ENCODE measurements around the gene WDR7.

WDR7 gene

GRCh38 chr18:57003342-57003741 is 352.2 kb downstream of the WDR7 start:
- no peak for DNase-seq

DNA sequence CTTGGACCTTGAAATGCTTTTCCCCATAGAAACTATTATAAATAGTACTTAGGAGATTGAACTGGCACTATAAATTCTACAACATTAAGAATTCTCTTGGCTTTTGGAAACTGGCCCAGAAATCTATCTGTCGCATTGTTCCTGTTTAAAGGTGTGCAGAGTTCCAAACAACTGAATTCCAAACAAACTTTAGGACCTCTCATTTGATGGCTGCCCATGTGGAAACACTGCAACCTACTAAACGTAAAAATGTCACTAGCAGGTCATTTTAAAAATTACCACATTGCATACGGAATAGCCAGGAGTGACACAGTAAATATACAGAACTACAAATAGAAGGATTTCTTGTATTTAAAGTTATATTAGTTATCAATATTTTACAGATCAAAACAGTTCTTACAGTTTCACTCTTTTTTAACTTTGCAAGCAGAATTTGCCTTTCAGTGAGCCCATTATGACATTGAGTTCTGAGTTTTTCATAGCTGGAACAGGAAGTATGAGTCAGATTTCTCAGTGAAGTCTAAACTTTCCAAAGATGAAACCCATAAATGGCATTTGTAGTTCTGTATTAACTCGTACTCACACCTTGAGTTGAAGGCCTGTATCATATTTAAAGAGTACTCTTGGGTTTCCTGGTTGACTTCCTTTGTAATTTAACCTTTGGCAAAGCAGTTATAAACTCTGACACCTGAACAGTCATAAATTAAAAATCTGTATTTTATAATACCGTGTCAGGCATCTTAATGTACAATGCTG is 353.4 kb downstream of the WDR7 start:
- peak; percentile 41 to 52 for DNase-seq

GRCh38 chr18:57008001-57008686 is 357.0 kb downstream of the WDR7 start:
- DNase-seq = peak in 1 of 2 experiments; percentile 3

DNA sequence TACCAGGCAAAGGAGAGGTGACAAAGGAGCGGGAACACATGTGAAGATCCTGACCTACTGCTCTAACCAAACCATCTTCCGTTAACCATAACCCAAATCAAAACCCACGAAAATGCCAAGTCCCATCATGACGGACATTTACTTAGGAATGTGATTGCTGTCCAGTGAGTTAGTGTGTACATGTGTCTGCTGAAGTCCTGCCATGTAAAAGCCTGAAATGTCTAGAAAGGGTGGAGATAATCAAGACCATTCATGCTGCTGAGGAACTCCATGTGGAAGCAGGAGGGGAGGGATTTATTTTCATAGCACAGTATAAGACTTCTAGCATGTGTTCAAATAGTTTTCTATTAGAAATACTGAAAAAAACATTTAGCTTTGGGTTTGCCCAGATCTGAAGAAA is 358.7 kb downstream of the WDR7 start:
- no peak for DNase-seq

DNA sequence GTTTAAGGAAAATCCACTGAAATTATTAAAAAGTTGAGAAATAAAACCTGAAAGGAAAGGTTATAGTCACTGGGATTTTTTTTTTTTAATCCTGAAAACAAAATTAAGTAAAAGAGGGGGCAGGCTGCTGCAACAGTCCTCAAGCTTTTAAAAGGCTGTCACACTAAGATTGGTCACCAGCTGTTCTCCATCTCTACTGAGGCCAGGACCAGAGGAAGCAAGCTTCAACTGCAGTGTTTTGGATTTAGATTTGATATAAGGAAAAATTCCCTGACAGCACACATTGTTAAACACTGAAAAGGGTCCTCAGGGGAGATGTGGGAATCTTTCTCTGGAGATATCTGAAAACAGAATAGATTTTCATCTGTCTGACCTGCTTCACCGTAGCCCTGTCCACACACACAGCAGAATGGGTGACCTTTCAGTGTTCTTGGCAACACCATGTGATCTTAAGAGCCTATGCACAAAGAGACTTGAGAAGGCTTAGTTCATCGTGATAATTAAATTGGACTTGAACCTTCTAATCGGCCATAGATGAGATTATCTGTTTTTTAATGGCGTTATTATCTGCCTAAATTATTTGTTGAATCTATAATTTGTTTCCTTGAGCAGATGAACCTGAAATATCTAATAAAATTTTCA is 363.7 kb downstream of the WDR7 start:
- no peak for DNase-seq

GRCh38 chr18:57015451-57015850 is 364.3 kb downstream of the WDR7 start:
- no peak for DNase-seq

GRCh38 chr18:57018845-57019244 is 367.7 kb downstream of the WDR7 start:
- no peak for DNase-seq

DNA sequence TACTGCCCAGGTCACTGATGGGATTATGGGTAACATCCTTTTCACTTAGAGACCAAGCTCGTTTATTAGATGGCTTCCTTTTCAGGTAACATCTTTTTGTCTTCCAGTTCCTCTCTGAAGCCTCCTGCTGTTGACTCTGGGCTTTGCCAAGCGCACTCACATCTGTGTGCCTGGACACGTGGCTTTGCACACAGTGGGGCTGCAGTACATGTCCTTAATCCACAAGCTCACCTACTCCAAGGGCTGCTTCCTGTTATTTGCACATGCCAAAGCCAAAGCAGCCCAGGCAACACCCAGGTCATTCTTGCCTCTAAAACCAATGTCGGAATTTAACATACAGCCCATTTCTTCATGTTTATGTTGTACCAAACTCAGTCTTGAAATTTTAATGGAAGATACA is 371.6 kb downstream of the WDR7 start:
- no peak for DNase-seq

DNA sequence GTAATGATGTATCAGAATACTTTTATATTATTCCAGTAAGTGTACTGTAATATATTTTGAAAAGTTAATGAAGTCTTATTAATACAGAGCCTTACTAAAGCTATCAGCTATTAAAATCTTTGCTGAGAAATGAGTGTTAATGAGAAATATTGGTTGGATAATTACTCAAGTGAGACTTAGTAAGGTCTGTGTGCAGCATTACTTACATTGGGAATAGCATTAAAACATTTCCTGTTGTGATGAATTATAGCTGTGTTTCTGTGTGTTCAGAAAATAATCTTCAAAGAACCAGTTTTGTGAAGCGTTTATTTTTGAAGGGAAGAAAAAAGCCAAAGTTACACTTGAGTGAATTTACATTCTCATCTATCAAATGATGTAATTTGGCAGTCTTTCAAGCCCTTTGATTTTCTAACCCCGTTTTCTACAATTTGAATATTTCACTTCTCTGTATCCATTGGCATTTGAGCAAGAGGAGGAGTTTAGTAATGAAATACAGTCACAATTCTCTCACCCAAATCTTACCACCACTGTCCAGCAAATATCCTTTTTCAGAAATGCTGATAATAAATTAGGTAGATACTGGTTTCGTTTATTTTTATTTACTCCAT is 372.2 kb downstream of the WDR7 start:
- DNase-seq = no peak

DNA sequence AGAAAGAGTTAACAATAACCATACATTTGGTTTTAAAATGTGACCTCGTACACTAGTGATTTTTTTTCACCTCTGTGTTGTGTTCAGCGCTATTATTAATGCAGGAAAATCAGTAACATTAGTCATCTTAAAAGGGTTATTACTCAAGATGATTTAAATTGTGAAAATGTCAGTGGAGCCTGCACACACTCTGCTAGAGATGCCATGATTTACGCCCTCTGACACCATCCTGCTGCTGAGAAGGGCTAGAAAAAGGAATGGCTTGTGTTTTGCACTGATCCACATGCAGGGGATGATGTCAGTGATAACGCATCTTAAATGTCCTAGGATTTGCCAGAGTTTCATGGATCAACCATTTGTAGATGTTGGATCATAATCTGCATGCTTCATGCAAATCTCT is 374.4 kb downstream of the WDR7 start:
- DNase-seq = no peak

- no peak for DNase-seq
These were observed 375.2 kb downstream of the WDR7 start for GRCh38 chr18:57026316-57026715.

DNA sequence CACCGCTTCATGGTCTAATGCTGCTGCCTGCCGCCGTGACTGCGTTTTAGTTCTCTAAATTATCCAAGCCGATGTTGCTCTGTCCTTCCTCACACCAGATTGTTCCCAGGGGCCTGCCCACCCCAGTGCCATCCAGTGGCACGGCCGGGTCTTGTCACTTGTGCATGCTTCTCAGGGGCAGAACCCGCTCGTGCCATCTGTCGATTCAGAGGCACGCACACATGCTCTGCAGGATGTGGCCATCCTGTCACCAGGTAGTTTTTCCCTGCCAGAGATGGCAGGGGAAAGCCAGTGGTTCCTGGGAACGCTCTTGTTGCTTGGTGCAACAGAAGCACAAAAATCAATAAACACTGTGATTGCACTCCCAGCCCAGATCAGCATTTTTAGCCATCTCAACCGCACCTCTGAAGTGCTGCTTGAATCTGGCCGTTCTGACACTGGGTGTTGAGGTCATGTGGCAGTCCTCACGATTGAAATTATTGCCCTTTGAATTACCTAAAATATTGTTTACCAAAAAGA is 376.1 kb downstream of the WDR7 start:
- no peak for DNase-seq

DNA sequence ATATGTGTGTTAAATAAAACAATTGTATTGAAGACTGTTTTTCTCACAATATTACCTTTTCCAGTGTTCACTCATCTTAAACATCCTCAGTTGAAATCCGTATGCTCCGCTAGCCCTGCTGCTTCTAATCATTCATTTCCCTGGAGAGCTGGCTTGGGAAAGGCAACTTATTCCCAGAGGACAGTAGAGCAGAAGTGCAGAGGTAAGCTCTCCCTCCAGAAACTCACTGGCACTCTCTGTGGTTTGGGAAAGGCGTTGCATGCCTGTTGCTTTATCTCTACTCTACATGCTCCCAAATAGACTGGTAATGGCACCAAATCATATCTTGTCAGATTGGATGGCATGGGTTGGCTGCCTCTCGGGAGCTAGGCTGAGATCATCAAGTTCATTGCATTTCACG is 378.6 kb downstream of the WDR7 start:
- DNase-seq = no peak

- DNase-seq = no peak
These were observed 379.3 kb downstream of the WDR7 start for GRCh38 chr18:57030417-57030816.

GRCh38 chr18:57035590-57035989 is 384.4 kb downstream of the WDR7 start:
- DNase-seq = no peak

DNA sequence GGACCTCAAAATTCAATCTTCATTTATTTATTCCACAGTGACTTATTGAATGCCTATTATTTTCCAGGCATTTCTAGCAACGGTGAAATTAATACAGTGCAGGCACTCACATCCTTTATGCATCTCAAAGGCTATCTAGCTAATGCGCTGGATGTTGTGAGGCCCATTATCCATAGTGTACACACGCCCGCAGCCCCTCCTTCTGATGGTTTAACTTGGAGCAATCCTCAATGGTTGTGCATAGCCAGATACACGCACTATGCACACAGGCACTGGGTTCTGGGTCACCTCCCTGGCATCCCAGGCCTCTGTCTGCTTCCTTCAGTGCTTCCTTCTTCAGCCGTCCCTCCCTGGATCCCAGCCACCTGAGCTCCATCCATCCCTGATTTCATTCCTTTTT is 387.2 kb downstream of the WDR7 start:
- no peak for DNase-seq

GRCh38 chr18:57040175-57040574 is 389.0 kb downstream of the WDR7 start:
- no peak for DNase-seq

- DNase-seq = no peak
These were observed 392.1 kb downstream of the WDR7 start for GRCh38 chr18:57043241-57043640.

GRCh38 chr18:57048351-57048750 is 397.2 kb downstream of the WDR7 start:
- DNase-seq = no peak

- DNase-seq = no peak
These were observed 397.7 kb downstream of the WDR7 start for GRCh38 chr18:57048859-57049258.

DNA sequence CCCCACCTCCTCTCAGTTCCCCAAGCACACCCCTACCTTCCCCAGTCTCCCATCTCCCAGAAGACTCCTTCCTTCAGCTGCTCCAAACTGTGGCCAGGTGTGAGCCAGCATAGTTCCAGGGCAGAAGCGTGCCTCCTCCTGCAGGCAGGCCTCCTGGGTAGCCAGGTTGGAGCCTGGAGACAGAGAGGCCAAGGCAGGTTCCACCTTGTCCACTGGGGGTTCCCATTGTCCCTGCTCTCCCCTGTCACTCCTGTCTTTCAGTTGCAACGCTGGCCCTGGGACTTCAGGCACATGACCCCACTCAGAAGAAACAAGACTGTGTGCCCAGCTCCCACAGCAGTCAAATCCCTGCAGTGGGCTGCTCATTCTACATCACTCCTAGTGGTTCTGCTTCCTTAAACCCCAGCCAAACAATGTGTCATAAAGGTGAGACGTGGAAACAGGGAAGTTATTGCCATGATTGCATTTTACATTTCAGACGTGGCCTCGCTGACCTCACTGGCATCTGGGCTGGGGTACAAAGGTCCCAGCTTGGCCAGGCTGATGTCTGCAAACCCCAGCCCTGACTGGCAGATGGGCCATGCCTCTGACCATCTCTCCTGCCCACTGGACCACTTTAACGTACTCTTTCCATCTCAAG is 399.3 kb downstream of the WDR7 start:
- no peak for DNase-seq

DNA sequence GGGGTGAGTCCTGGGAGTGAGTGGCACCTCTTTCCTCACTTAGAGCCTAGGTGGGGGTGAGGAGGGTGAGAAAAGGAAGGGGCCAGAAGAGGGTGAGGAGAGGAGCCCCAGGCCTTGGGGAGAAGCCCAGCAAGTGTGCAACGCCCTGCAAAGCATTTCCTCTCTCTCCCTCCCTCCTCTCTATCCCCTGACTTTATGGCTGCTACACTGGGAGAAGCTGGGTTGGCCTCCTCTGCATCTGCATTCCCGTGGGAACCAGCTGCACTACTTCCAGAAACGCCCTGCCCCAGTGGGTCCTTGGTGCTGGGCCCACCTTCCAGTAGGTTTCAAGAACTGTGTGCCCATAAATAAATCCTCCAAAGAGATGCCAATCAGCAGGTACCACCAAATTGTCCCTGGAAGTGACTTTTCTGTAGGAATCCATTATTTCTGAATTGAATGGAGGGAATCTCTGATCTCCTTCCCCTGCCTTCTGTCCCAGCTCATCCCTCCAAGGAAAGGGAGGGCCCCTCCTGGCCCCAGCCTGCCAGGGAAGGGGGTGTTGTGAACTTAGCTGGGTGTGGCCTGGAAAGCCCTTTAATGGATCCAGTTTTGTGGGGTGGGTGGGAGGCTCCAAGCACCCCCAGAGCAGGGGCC is 400.0 kb downstream of the WDR7 start:
- DNase-seq = no peak

GRCh38 chr18:57051657-57052044 is 400.5 kb downstream of the WDR7 start:
- no peak for DNase-seq

Data from AML-193 (cell line).